GM12892 (cell line): ENCODE measurements around the gene SHB.
A peak's percentile ranks its signal among the peaks of the same experiment; 100 is the strongest.
"Not testable (repeated sequence)": the region's sequence is repeated elsewhere in the genome, so short reads cannot be mapped to it uniquely, and the experiment has no call there.

Experiments
- DNase-seq: peaks from one replicate; pipeline ENCODE4 v3.0.0; 2011; ENCODE audit not compliant: insufficient read length
- FAIRE-seq: peaks from 2 replicates; lab custom pipeline; 2011; peaks lifted over from hg19 to GRCh38; lab: Jason Lieb, UNC
- POLR2A ChIP-seq: IDR thresholded peaks from 2 replicates; pipeline ENCODE4 v1.6.1; 2011; ENCODE audit warnings: low read depth, low read length, control low read depth
- POLR2AphosphoS5 ChIP-seq: IDR thresholded peaks from 2 replicates; pipeline ENCODE4 v1.6.1; 2011; ENCODE audit warnings: low read depth, low read length, control low read depth
- TAF1 ChIP-seq: IDR thresholded peaks from 2 replicates; pipeline ENCODE4 v1.6.1; 2011; ENCODE audit warnings: low read depth, mild to moderate bottlenecking, control low read depth, low read length, borderline replicate concordance

SHB gene

GRCh38 chr9:37906312-37907239 lies 162.5 kb downstream of the SHB start:
- DNase-seq (no peak), FAIRE-seq (no peak)
- TF ChIP-seq POLR2AphosphoS5 (no peak), POLR2A (no peak), TAF1 (no peak)

- TF ChIP-seq POLR2AphosphoS5 (no peak), POLR2A (no peak), TAF1 (no peak)
- no peak for FAIRE-seq
- DNase-seq, result no peak
These were observed 163.3 kb downstream of the SHB start for GRCh38 chr9:37905776-37906175.

GRCh38 chr9:37905131-37905505 lies 163.9 kb downstream of the SHB start:
- TF ChIP-seq TAF1, result no peak
- TF ChIP-seq POLR2AphosphoS5, result no peak
- no peak for TF ChIP-seq POLR2A
- FAIRE-seq (no peak), DNase-seq (no peak)

DNA sequence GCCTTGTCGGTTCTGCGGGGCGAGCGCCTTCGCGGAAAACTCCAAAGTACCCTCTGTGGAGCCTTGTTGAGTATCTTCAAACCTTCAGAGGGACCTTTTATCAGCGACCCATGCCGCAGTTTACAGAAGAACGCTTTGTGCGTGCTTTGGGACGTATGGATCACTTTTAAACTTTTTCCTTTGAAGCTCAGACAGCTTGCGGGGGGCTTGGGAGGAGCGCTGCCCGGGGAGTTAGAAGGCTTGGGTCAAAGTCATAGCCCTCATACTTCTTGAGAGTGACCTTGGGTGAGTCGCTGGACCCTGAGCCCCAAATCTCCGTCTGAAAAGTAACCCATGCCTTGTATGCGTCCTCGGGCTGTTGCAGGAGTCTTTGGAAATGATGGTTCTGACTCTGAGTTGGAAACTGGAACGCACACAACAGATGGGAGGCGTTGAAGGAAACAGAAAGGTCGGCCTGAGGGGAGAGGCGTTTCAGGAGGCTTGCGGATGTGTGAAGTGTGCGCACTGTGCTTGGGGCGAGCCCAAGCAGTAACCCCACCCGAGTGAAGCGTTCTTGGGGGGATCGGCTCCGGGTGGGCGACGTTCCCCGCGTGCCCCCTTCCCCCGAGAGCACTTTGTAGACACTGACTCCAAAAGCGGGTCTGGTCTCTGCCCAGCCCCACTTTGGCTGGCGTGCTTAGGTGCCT lies 164.4 kb downstream of the SHB start:
- no peak for DNase-seq
- no peak for FAIRE-seq
- TF ChIP-seq POLR2A, result no peak
- no peak for TF ChIP-seq TAF1
- no peak for TF ChIP-seq POLR2AphosphoS5

GRCh38 chr9:37903647-37904444 lies 165.2 kb downstream of the SHB start, which contains the start of gene SLC25A51:
TSS of gene SLC25A51 (minus strand) at chr9:37904127. CDS start at chr9:37888550, 15,577 bp downstream.
- peak; percentile 100 for FAIRE-seq
- no peak for TF ChIP-seq POLR2AphosphoS5
- peak; percentile 69; the same call in 1 of the 2 replicates for TF ChIP-seq TAF1
- peak; percentile 82 for TF ChIP-seq POLR2A
- DNase-seq, result peak; percentile 96

GRCh38 chr9:37902796-37903646 lies 166.0 kb downstream of the SHB start:
- FAIRE-seq, result peak; percentile 82
- no peak for DNase-seq
- no peak for TF ChIP-seq TAF1
- TF ChIP-seq POLR2A, result no peak
- TF ChIP-seq POLR2AphosphoS5, result no peak

GRCh38 chr9:37902131-37902530 lies 166.9 kb downstream of the SHB start:
- TF ChIP-seq POLR2AphosphoS5 (no peak), TAF1 (no peak), POLR2A (no peak)
- FAIRE-seq, result no peak

GRCh38 chr9:37899041-37899440 lies 170.0 kb downstream of the SHB start:
- no peak for TF ChIP-seq POLR2A
- TF ChIP-seq POLR2AphosphoS5, result no peak
- no peak for TF ChIP-seq TAF1
- no peak for FAIRE-seq

More at GRCh38 chr9:37902131-37902530, 166.9 kb downstream of the SHB start:
- DNase-seq, result no peak

DNA sequence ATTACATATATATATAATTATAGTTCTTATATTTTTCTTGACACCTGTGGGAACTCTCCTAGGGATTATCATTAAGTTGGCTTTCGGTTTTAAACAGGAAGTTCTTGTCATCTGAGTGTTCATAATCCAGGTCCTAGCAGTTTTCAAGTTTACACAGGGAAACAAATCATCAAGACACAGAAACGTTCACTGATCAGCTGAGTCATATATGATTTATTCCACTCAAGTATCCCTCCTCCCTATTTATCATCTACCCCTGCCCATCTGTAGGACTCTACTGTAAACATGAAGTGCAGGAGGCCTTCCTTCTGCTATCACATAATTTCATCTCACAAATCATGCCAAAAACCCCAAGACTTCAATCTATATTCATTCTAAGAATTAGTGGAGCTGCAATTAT lies 171.4 kb downstream of the SHB start:
- DNase-seq (no peak), FAIRE-seq (no peak)
- TF ChIP-seq TAF1 (no peak), POLR2AphosphoS5 (no peak)

More at GRCh38 chr9:37899041-37899440, 170.0 kb downstream of the SHB start:
- DNase-seq, result no peak

DNA sequence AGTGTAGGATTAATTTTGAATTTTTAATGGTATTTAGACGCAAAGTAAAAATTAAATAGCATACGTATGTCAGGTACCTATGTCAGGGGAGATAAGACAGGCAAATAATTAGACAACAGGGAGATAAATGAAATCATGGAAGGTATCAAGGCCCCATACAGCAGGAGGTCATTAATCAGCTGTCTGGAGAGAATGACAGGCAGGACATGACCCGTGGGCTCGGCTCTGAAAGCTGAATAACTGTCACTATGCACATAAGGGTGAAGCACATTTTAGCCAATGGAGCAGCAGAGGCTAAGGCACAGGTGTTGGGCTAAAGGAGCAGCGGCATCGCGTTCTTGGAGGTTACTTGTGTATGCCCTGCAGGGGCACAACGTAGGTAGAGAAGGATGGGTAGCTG lies 177.0 kb downstream of the SHB start:
- DNase-seq, result no peak
- no peak for TF ChIP-seq TAF1
- TF ChIP-seq POLR2A, result no peak
- TF ChIP-seq POLR2AphosphoS5, result no peak
- FAIRE-seq, result no peak

DNA sequence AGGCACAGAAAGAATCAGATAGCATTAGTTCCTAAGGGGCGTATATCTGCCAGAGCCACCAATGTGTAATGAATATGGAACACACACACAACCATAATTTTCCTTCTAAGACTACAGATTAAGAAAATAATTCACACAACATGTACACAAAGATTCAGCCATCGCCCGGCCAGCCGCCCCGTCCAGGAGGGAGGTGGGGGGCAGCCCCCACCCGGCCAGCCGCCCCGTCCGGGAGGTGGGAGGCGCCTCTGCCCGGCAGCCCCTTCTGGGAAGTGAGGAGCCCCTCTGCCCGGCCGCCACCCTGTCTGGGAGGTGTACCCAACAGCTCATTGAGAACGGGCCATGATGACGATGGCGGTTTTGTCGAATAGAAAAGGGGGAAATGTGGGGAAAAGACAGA lies 178.0 kb downstream of the SHB start:
- not testable (repeated sequence) for FAIRE-seq, DNase-seq

DNA sequence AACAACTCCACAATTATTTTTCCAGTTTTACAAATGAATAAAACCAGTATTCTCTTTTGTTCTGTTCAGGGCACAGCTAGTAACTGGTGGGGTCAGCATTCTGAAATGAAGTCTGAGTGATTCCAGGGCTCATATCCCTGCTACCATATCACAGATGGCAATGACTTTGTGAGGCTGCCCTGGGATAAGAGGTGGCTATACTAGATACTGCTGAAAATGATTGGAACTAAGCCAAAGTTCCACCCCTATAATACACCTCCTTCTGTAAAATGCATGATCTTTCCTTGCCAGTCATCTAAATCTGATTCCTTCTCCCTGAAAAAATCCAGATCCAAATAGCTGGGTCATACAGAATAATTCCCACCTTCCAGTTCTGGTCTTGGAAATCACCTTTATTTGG lies 179.5 kb downstream of the SHB start:
- TF ChIP-seq POLR2AphosphoS5 (no peak), POLR2A (no peak), TAF1 (no peak)
- no peak for DNase-seq
- no peak for FAIRE-seq

GRCh38 chr9:37887977-37888583 lies 180.9 kb downstream of the SHB start:
- DNase-seq, result not testable (repeated sequence)
- FAIRE-seq, result peak; percentile 50
